Liver (tissue), 3 donors: ENCODE results near the gene ANKRD60.

Experiments used
- EGR1 ChIP-seq, 2 donors: IDR thresholded peaks; 2 replicates each; pipeline ENCODE4 v1.6.1; 2016 to 2018; ENCODE audit warnings: antibody characterized with exemption in 2 of 2, low read depth in 2 of 2
- FOXA2 ChIP-seq: IDR thresholded peaks from 2 replicates; pipeline ENCODE4 v1.6.1; 2016; ENCODE audit warnings: antibody characterized with exemption
- HNF4A ChIP-seq, 2 donors: conservative IDR thresholded peaks; 2 replicates each; pipeline ENCODE4 v1.6.1; 2016; ENCODE audit warnings: antibody characterized with exemption in 2 of 2, mild to moderate bottlenecking in 2 of 2
- JUND ChIP-seq, 2 donors: IDR thresholded peaks; 2 replicates each; pipeline ENCODE4 v1.6.1; 2016; ENCODE audit warnings: antibody characterized with exemption in 2 of 2
- RAD21 ChIP-seq, 2 donors: IDR thresholded peaks; 2 replicates each; pipeline ENCODE4 v1.6.1; 2016; ENCODE audit warnings: antibody characterized with exemption in 2 of 2, mild to moderate bottlenecking in 2 of 2
- RXRA ChIP-seq, 2 donors: IDR thresholded peaks; 2 replicates each; pipeline ENCODE4 v1.6.1; 2017 to 2018; ENCODE audit warnings: antibody characterized with exemption in 2 of 2, mild to moderate bottlenecking in 1 of 2
- SP1 ChIP-seq: IDR thresholded peaks from 2 replicates; pipeline ENCODE4 v1.6.1; 2018; ENCODE audit warnings: antibody characterized with exemption, mild to moderate bottlenecking
- TAF1 ChIP-seq: conservative IDR thresholded peaks from 2 replicates; pipeline ENCODE4 v1.6.1; 2016; ENCODE audit warnings: antibody characterized with exemption, mild to moderate bottlenecking
- YY1 ChIP-seq: IDR thresholded peaks from 2 replicates; pipeline ENCODE4 v1.6.1; 2016; ENCODE audit warnings: antibody characterized with exemption, mild to moderate bottlenecking
- TF ChIP-seq, protein P1 (sequence below): fragments of 150-350 bp; IDR thresholded peaks from 2 replicates; pipeline ENCODE4 v1.5.1; 2017; ENCODE audit warnings: improper control_type of control experiment, low read depth, low read length; ENCODE audit not compliant: missing input control
- TF ChIP-seq, protein P2 (sequence below): IDR thresholded peaks from 2 replicates; pipeline ENCODE4 v1.6.1; 2016; ENCODE audit warnings: antibody characterized with exemption
- TF ChIP-seq, protein P3 (sequence below): IDR thresholded peaks from 2 replicates; pipeline ENCODE4 v1.6.1; 2016; ENCODE audit warnings: antibody characterized with exemption
- TF ChIP-seq, protein P4 (sequence below): IDR thresholded peaks from 2 replicates; pipeline ENCODE4 v1.6.1; 2016; ENCODE audit warnings: antibody characterized with exemption
- TF ChIP-seq, protein P5 (sequence below): IDR thresholded peaks from 2 replicates; pipeline ENCODE4 v1.6.1; 2016; ENCODE audit warnings: antibody characterized with exemption, mild to moderate bottlenecking
- donor health status: healthy.
- donor health status: healthy.

DNA sequence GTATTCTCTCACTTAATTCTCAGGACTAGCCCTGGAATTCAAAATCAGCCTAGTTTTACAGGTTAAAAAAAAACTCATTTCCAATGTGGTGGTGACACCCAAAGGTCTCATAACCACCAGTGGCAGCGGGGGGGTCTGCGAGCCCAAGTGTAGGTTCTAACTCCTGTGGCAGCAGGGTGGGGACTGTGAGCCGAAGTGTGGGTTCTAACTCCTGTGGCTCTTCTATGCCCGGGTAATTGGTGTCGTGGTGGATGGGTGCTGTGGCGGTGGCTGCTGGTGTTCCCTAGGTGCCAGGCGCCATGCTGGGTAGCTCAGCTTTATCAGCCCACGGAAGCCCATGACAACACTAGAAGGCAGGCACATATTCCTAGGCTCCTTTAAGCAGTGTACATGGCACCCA is 4.9 kb upstream of the ANKRD60 start:
- TF ChIP-seq JUND (IDR thresholded peaks at IDR 0.05) (no peak), YY1 (no peak), HNF4A (conservative IDR thresholded peaks at IDR 0.05) (no peak), RAD21 (IDR thresholded peaks at IDR 0.05) (no peak), EGR1 (IDR thresholded peaks at IDR 0.05; ENCODE audit: low read depth in 2 of 2) (no peak), TAF1 (no peak), RXRA (IDR thresholded peaks at IDR 0.05) (no peak), FOXA2 (no peak), SP1 (no peak)
- TF ChIP-seq, protein P1, sequence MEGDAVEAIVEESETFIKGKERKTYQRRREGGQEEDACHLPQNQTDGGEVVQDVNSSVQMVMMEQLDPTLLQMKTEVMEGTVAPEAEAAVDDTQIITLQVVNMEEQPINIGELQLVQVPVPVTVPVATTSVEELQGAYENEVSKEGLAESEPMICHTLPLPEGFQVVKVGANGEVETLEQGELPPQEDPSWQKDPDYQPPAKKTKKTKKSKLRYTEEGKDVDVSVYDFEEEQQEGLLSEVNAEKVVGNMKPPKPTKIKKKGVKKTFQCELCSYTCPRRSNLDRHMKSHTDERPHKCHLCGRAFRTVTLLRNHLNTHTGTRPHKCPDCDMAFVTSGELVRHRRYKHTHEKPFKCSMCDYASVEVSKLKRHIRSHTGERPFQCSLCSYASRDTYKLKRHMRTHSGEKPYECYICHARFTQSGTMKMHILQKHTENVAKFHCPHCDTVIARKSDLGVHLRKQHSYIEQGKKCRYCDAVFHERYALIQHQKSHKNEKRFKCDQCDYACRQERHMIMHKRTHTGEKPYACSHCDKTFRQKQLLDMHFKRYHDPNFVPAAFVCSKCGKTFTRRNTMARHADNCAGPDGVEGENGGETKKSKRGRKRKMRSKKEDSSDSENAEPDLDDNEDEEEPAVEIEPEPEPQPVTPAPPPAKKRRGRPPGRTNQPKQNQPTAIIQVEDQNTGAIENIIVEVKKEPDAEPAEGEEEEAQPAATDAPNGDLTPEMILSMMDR: no peak
- TF ChIP-seq, protein P2, sequence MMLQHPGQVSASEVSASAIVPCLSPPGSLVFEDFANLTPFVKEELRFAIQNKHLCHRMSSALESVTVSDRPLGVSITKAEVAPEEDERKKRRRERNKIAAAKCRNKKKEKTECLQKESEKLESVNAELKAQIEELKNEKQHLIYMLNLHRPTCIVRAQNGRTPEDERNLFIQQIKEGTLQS: no peak
- TF ChIP-seq, protein P3, sequence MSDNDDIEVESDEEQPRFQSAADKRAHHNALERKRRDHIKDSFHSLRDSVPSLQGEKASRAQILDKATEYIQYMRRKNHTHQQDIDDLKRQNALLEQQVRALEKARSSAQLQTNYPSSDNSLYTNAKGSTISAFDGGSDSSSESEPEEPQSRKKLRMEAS: no peak
- TF ChIP-seq, protein P4, sequence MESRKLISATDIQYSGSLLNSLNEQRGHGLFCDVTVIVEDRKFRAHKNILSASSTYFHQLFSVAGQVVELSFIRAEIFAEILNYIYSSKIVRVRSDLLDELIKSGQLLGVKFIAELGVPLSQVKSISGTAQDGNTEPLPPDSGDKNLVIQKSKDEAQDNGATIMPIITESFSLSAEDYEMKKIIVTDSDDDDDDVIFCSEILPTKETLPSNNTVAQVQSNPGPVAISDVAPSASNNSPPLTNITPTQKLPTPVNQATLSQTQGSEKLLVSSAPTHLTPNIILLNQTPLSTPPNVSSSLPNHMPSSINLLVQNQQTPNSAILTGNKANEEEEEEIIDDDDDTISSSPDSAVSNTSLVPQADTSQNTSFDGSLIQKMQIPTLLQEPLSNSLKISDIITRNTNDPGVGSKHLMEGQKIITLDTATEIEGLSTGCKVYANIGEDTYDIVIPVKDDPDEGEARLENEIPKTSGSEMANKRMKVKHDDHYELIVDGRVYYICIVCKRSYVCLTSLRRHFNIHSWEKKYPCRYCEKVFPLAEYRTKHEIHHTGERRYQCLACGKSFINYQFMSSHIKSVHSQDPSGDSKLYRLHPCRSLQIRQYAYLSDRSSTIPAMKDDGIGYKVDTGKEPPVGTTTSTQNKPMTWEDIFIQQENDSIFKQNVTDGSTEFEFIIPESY: no peak
- TF ChIP-seq, protein P5, sequence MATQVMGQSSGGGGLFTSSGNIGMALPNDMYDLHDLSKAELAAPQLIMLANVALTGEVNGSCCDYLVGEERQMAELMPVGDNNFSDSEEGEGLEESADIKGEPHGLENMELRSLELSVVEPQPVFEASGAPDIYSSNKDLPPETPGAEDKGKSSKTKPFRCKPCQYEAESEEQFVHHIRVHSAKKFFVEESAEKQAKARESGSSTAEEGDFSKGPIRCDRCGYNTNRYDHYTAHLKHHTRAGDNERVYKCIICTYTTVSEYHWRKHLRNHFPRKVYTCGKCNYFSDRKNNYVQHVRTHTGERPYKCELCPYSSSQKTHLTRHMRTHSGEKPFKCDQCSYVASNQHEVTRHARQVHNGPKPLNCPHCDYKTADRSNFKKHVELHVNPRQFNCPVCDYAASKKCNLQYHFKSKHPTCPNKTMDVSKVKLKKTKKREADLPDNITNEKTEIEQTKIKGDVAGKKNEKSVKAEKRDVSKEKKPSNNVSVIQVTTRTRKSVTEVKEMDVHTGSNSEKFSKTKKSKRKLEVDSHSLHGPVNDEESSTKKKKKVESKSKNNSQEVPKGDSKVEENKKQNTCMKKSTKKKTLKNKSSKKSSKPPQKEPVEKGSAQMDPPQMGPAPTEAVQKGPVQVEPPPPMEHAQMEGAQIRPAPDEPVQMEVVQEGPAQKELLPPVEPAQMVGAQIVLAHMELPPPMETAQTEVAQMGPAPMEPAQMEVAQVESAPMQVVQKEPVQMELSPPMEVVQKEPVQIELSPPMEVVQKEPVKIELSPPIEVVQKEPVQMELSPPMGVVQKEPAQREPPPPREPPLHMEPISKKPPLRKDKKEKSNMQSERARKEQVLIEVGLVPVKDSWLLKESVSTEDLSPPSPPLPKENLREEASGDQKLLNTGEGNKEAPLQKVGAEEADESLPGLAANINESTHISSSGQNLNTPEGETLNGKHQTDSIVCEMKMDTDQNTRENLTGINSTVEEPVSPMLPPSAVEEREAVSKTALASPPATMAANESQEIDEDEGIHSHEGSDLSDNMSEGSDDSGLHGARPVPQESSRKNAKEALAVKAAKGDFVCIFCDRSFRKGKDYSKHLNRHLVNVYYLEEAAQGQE: no peak
